ENCODE data around the gene PLEKHG1. TPM values are rescaled to one million over a fixed set of nuclear protein-coding genes. Genes with fewer than 3 reads are reported as not detected.

The PLEKHG1 gene
- 12.7 TPM for polyA plus RNA-seq (2013, experiment 1 of 2)
- 7.7 TPM for polyA plus RNA-seq (2013, experiment 2 of 2)

DNA sequence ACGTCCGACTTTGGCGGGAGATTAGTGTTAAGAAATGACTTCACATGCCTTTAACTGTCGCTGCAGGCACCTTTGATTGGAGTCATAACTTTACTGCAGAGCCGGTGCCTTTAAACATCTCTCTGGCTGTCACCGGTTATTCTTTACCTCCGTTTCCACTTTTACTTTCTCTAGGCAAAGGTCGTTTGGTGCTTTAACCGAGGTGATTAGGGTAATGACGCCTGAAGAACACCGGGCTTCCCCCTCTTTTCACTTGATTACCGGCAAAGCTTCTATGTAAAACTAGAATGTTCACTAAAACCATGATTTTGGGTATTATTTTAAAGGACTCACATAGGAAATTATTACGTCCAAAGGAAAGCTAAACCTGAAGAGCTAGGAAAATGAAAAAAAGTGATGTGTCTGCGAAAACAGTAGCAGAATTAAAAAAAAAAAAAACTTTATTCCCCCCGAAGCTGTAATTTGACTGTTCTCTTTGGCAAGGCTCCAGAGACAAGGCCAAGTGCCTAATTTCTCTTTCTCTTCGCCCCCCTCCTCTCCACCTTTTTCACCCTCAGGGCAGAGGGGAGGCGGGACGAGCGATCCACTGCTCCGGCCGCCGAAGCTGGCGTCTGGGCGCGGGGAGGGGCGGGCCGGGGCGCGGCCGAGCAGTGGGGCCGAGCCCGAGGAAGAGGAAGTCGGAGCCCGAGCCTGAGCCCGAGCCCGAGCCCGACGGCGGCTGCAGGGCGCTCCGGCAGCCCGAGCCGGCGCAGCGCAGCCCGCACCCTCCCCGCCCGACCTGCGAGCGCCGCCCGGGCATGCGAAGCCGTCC lies at the start of gene PLEKHG1:
Gene PLEKHG1 (plus strand): TSS at position 687 of the 811 bp plus-strand sequence. CDS start 133,797 bp downstream, outside the sequence.
- WGBS, 2 experiments (ENCODE audit: insufficient coverage in 2 of 2) = 12 to 14% methylated on average over 31 to 44 of the region's 54 CpGs
- no peak within 1 kb of the TSS for H3K27ac ChIP-seq (ENCODE audit: low read depth, low read length, severe bottlenecking)
- no peaks in the 10 kb centered on the region for H3K4me1 ChIP-seq (ENCODE audit: control insufficient read depth, insufficient read depth, low read length, poor library complexity, severe bottlenecking)
- no peaks in the 10 kb centered on the region for H3K9me3 ChIP-seq (ENCODE audit: control insufficient read depth, low read length)
- H3K36me3 ChIP-seq (ENCODE audit: control insufficient read depth, insufficient read depth, low read length) = no peaks in the 10 kb centered on the region
- H3K4me3 ChIP-seq (ENCODE audit: extremely low read depth, insufficient read depth, low read length, poor library complexity, severe bottlenecking) = peak within 1 kb of the TSS; percentile 66

GRCh38 chr6:150550244-150550643 lies 49.4 kb upstream of the PLEKHG1 start:
- Histone ChIP-seq H3K27ac (ENCODE audit: low read depth, low read length, severe bottlenecking) (no peak overlapping the region), H3K4me1 (ENCODE audit: control insufficient read depth, insufficient read depth, low read length, poor library complexity, severe bottlenecking) (no peaks in the 10 kb centered on the region), H3K9me3 (ENCODE audit: control insufficient read depth, low read length) (no peaks in the 10 kb centered on the region), H3K36me3 (ENCODE audit: control insufficient read depth, insufficient read depth, low read length) (no peaks in the 10 kb centered on the region), H3K4me3 (ENCODE audit: extremely low read depth, insufficient read depth, low read length, poor library complexity, severe bottlenecking) (no peak overlapping the region)
- WGBS, 2 experiments (ENCODE audit: insufficient coverage in 2 of 2) = 86 to 92% methylated on average over 2 of the region's 5 CpGs

- 90 to 92% methylated on average over 3 to 4 of the region's 5 CpGs for WGBS, 2 experiments (ENCODE audit: insufficient coverage in 2 of 2)
- Histone ChIP-seq H3K9me3 (ENCODE audit: control insufficient read depth, low read length) (no peaks in the 10 kb centered on the region), H3K27ac (ENCODE audit: low read depth, low read length, severe bottlenecking) (no peak overlapping the region), H3K4me1 (ENCODE audit: control insufficient read depth, insufficient read depth, low read length, poor library complexity, severe bottlenecking) (no peaks in the 10 kb centered on the region), H3K4me3 (ENCODE audit: extremely low read depth, insufficient read depth, low read length, poor library complexity, severe bottlenecking) (no peak overlapping the region), H3K36me3 (ENCODE audit: control insufficient read depth, insufficient read depth, low read length) (no peaks in the 10 kb centered on the region)
These were observed 42.6 kb upstream of the PLEKHG1 start for GRCh38 chr6:150557043-150557599.

DNA sequence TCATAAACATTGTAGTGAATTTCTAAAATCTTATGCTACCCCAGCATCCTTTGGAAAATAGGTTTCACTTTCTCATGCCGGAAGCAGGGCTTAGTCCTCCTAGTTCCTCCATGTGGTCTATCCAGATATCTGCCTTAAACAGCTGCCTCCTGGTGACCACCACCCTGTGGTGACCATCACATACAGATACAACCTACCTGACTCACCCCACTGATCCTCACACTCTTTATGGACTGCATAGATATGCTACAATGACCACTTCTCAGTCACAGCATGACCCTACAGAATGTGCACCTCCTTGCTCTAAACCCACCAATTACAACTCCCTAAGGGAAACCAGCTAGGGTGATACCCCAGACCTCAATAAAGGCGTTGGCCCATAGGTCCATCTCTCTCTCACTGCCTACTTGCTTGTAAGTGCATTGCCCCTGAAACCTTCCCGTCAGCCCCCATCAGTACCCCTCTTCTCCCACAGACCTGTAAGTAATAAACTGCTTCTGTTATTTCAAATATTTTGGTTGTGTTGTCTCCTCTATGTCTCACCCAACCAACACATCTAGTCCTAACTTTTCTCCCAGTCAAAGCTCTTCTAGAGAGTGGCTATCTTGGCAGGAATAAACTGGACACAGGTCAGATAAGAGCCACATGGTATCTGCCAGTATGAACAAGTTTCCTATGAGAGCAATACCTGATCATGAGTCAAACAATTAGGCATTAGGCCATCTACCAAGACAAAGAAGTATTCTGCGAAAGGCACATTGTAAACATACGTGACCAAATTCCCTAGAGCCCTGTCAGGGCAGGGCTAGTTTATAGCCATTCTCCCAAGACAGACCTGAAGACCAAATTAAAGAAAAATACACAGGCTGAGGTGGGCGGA lies 39.4 kb upstream of the PLEKHG1 start:
- WGBS, 2 experiments (ENCODE audit: insufficient coverage in 2 of 2) = 56 to 66% methylated on average over 5 of the region's 6 CpGs
- no peaks in the 10 kb centered on the region for H3K4me1 ChIP-seq (ENCODE audit: control insufficient read depth, insufficient read depth, low read length, poor library complexity, severe bottlenecking)
- no peaks in the 10 kb centered on the region for H3K36me3 ChIP-seq (ENCODE audit: control insufficient read depth, insufficient read depth, low read length)
- no peaks in the 10 kb centered on the region for H3K9me3 ChIP-seq (ENCODE audit: control insufficient read depth, low read length)
- no peak overlapping the region for H3K27ac ChIP-seq (ENCODE audit: low read depth, low read length, severe bottlenecking)
- H3K4me3 ChIP-seq (ENCODE audit: extremely low read depth, insufficient read depth, low read length, poor library complexity, severe bottlenecking) = no peak overlapping the region

- no peaks in the 10 kb centered on the region for H3K9me3 ChIP-seq (ENCODE audit: control insufficient read depth, low read length)
- no peaks in the 10 kb centered on the region for H3K4me1 ChIP-seq (ENCODE audit: control insufficient read depth, insufficient read depth, low read length, poor library complexity, severe bottlenecking)
- H3K4me3 ChIP-seq (ENCODE audit: extremely low read depth, insufficient read depth, low read length, poor library complexity, severe bottlenecking) = no peak overlapping the region
- H3K27ac ChIP-seq (ENCODE audit: low read depth, low read length, severe bottlenecking) = no peak overlapping the region
- WGBS, 2 experiments (ENCODE audit: insufficient coverage in 2 of 2) = 40 to 95% methylated on average over 1 to 5 of the region's 6 CpGs
- H3K36me3 ChIP-seq (ENCODE audit: control insufficient read depth, insufficient read depth, low read length) = no peaks in the 10 kb centered on the region
These were observed 38.8 kb upstream of the PLEKHG1 start for GRCh38 chr6:150560884-150561219.

- WGBS, 2 experiments (ENCODE audit: insufficient coverage in 2 of 2) = 75 to 100% methylated on average over 1 to 2 of the region's 2 CpGs
- Histone ChIP-seq H3K36me3 (ENCODE audit: control insufficient read depth, insufficient read depth, low read length) (no peaks in the 10 kb centered on the region), H3K27ac (ENCODE audit: low read depth, low read length, severe bottlenecking) (no peak overlapping the region), H3K4me3 (ENCODE audit: extremely low read depth, insufficient read depth, low read length, poor library complexity, severe bottlenecking) (no peak overlapping the region), H3K4me1 (ENCODE audit: control insufficient read depth, insufficient read depth, low read length, poor library complexity, severe bottlenecking) (no peaks in the 10 kb centered on the region), H3K9me3 (ENCODE audit: control insufficient read depth, low read length) (no peaks in the 10 kb centered on the region)
These were observed 33.7 kb upstream of the PLEKHG1 start for GRCh38 chr6:150565945-150566344.

DNA sequence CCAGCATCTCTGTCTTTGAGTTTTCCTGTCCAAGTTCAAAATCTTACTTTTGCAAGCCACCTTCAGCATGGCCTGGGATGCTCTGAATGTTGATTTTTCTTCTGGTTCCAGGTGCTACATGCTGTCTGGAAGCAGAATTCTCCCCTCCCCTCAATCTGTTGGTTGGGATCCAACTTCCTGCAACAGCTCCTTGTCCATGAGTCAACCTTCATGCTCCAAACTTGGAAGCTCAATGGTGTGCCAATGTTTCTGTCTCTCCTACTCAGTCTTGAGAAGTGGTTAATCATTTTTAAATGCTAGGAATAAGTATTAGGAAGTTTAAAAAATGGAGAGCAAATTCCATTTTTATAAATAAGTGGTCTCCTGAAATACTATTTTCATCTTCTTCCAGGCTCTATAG lies 33.2 kb upstream of the PLEKHG1 start:
- Histone ChIP-seq H3K4me3 (ENCODE audit: extremely low read depth, insufficient read depth, low read length, poor library complexity, severe bottlenecking) (no peak overlapping the region), H3K27ac (ENCODE audit: low read depth, low read length, severe bottlenecking) (no peak overlapping the region), H3K9me3 (ENCODE audit: control insufficient read depth, low read length) (no peaks in the 10 kb centered on the region), H3K36me3 (ENCODE audit: control insufficient read depth, insufficient read depth, low read length) (no peaks in the 10 kb centered on the region), H3K4me1 (ENCODE audit: control insufficient read depth, insufficient read depth, low read length, poor library complexity, severe bottlenecking) (no peaks in the 10 kb centered on the region)

GRCh38 chr6:150567380-150567779 lies 32.3 kb upstream of the PLEKHG1 start:
- no peaks in the 10 kb centered on the region for H3K36me3 ChIP-seq (ENCODE audit: control insufficient read depth, insufficient read depth, low read length)
- WGBS, 2 experiments (ENCODE audit: insufficient coverage in 2 of 2) = 100% methylated on average over 1 of the region's 3 CpGs
- H3K9me3 ChIP-seq (ENCODE audit: control insufficient read depth, low read length) = no peaks in the 10 kb centered on the region
- H3K4me3 ChIP-seq (ENCODE audit: extremely low read depth, insufficient read depth, low read length, poor library complexity, severe bottlenecking) = no peak overlapping the region
- no peaks in the 10 kb centered on the region for H3K4me1 ChIP-seq (ENCODE audit: control insufficient read depth, insufficient read depth, low read length, poor library complexity, severe bottlenecking)
- H3K27ac ChIP-seq (ENCODE audit: low read depth, low read length, severe bottlenecking) = no peak overlapping the region

DNA sequence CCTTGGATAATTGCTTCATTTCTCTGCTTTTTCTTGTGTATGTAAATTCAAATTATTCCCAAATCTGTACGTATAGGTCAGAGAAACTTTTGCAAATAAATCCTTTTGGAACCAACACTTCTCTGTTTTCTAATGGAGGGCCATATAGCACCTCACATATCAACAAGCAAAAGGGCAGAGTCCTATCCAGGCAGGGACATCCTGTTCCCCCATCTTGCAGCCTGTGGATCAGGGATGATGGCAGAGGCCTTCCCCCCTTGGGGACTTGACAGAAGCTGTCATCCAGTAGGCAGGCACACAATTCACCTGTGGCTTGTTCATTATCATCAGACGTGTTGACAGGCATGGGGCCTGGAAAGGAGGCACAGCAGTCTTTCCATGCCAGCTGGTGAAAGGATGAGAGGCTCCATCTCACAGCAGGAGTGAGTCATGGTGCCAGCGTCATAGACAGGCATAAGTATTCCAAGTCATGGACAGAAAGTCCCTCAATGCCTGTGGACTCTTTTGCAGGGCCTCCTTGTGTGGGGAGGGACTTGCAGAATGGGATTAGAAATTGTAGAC lies 31.8 kb upstream of the PLEKHG1 start:
- Histone ChIP-seq H3K36me3 (ENCODE audit: control insufficient read depth, insufficient read depth, low read length) (no peaks in the 10 kb centered on the region), H3K9me3 (ENCODE audit: control insufficient read depth, low read length) (no peaks in the 10 kb centered on the region), H3K27ac (ENCODE audit: low read depth, low read length, severe bottlenecking) (no peak overlapping the region), H3K4me3 (ENCODE audit: extremely low read depth, insufficient read depth, low read length, poor library complexity, severe bottlenecking) (no peak overlapping the region), H3K4me1 (ENCODE audit: control insufficient read depth, insufficient read depth, low read length, poor library complexity, severe bottlenecking) (peaks cover under 1% of the 10 kb centered on the region)
- 73 to 82% methylated on average over 2 of the region's 3 CpGs for WGBS, 2 experiments (ENCODE audit: insufficient coverage in 2 of 2)

DNA sequence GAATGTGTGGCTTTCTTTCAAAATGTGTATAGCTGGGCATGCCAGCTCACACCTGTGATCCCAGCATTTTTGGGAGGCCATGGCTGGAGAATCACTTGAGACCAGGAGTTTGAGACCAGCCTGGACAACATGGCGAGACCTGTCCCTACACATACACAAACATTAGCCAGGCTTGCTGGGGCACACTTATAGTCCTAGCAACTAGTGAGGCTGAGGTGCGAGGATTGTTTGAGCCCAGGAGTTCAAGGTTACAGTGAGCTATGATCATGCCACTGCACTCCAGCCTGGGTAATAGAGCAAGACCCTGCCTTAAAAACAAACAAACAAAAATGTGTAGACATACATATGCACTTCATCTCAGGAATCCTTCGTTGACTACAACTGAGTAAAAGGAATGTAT lies 31.1 kb upstream of the PLEKHG1 start:
- H3K36me3 ChIP-seq (ENCODE audit: control insufficient read depth, insufficient read depth, low read length) = no peaks in the 10 kb centered on the region
- H3K4me1 ChIP-seq (ENCODE audit: control insufficient read depth, insufficient read depth, low read length, poor library complexity, severe bottlenecking) = peaks cover 4% of the 10 kb centered on the region
- 100% methylated on average over 1 of the region's 3 CpGs for WGBS, 2 experiments (ENCODE audit: insufficient coverage in 2 of 2)
- H3K4me3 ChIP-seq (ENCODE audit: extremely low read depth, insufficient read depth, low read length, poor library complexity, severe bottlenecking) = no peak overlapping the region
- H3K9me3 ChIP-seq (ENCODE audit: control insufficient read depth, low read length) = no peaks in the 10 kb centered on the region
- H3K27ac ChIP-seq (ENCODE audit: low read depth, low read length, severe bottlenecking) = no peak overlapping the region

Data from mesodermal cell (in vitro differentiated cells).